GM19035 (cell line): Measurements from ENCODE around the gene ADCY9.
"Not testable (repeated sequence)": the region's sequence is repeated elsewhere in the genome, so short reads cannot be mapped to it uniquely, and the experiment has no call there.

ENCODE experiments used
- ATAC-seq: cut with Tn5 transposase; IDR thresholded peaks from one replicate; pipeline ENCODE4 v1.9.1; 2021; ENCODE audit not compliant: unreplicated experiment

ADCY9 gene

GRCh38 chr16:3983081-3983520 is 133.1 kb downstream of the ADCY9 start:
- no peak for ATAC-seq

DNA sequence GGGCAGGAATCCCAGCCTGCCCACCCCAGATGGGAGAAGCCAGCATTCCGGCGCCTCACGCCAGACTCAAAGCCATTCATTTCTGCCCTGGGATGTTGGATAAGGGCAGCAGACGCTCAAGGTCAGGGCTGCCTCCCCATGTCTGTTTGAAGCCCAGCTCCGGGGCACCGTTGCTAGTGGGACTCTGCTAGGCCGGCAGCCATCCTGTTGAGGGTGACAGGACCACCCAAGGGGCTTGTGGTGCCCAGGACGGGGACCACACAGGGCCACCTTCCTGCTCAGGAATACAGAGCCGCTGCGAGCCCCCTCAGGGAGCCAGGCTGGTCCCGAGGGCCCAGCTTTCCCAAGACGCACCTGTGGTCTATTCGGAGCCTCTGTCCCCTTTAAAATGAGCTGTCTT is 134.0 kb downstream of the ADCY9 start:
- ATAC-seq: no peak

DNA sequence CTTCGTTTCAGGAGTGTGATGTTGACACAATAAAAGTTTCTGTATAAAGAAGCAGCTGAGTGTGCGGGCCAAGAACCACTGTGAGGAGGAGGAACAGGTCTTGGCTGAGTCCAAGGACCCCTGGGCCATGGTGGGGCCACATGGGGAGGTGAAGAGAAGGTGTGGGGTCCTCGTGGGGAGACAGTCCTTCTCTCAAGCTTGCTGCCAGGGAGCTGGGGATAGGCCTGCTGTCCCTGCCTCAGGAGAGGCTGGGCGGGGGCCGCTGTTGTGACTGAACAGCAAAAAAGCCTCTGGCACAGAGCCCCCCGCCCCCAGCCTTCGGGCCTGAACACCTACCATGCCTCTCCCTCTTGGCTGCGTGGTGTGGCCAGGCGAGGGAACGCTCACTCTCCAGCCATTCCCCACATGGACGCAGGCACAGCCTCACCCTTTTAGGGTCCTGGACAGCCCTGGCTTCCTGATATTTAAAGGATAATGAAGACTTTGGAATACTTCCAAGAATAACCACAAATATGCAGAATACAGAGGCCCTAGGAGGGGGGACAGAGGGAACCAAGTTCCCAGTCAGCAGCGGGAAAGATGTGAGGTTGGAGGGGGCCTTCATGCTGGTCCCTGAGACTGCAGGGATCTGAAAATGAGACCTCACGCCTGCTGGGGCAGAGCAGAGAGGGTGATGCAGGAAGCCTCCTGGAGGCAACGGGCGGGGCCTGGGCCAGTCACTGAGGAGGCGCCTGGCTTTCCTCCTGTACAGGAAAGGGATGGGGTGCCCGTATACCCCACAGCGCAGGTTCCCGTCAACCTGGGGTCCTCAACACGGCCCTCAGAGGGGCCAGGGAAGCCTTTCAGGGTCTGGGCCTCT is 135.8 kb downstream of the ADCY9 start:
- no peak for ATAC-seq

DNA sequence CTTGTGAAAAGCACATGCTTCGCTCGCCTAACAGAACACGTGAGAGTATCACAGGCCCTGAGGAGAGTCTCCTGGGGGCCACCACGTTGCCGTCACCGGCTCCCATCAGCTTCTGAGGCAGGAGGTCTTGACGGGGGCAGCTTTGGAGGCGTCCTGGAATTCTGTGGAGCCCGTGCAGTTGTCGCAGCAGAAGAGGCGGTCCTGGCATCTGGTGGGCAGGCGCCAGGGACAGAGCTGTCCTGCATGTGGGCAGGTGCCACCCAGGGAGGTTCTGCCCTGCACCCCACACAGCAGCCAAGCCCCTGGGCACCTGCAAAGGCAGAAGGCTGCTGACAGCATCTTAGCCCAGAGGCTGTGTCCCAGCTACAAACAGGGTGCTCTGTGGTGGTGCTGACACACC is 136.7 kb downstream of the ADCY9 start:
- no peak for ATAC-seq

GRCh38 chr16:3979070-3979469 is 137.2 kb downstream of the ADCY9 start:
- ATAC-seq: no peak

DNA sequence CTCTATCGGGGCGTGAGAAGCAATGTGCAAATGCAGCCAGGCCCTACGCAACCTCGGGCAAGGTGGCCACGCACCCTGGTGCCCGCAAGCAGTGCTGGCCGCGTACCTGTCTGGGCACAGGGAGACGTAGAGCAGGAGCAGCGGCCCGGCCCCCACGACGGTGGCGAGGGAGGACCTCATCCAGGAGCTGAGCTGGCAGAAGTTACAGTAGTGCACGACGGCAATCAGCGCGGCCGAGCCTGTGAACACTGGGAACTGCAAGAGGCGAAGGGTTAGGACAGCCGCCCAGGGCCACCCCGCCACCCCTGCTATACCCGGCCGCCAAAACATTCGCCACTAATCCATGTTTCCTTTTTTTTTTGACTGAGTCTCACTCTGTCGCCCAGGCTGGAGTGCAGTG is 138.9 kb downstream of the ADCY9 start:
- ATAC-seq: no peak

DNA sequence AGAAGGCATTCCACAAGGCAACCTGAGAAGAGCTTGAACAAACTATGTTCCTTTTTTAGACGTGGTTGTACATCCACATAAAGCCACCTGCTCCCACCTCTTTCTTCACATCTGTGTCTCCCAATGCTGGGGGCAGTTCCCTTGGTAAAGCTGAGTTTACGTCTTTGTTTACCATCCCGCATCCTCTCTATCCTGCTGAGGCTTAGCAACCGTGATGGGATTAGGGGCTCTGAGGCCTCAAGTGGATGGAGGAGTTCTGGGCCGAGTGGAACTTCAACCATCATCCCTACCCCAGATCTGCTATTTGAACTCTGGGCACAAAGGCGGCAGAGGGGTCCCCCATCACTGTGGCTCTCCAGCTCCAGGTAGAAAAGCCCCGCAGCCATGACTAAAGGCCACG is 141.5 kb downstream of the ADCY9 start:
- ATAC-seq: no peak

- no peak for ATAC-seq
These were observed 144.5 kb downstream of the ADCY9 start for GRCh38 chr16:3971706-3972105.

DNA sequence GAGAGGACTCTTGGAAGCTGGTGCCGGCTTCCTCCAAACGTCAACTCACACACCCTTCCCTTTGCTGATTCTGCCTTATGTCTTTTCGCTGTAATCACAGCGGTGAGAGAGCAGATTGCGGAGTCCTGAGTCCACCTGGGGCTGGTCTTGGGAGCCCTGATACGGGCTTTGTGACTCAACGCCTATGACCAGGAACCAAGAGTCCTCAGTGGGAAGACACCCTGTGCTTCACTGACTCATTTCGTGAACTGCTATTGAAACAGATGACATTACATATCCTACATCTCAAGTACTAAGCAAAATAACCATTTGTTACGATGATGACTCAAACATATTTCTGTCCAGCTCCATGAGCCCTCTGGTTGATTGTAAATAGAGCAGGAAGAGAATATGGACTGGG is 145.0 kb downstream of the ADCY9 start:
- ATAC-seq: no peak

DNA sequence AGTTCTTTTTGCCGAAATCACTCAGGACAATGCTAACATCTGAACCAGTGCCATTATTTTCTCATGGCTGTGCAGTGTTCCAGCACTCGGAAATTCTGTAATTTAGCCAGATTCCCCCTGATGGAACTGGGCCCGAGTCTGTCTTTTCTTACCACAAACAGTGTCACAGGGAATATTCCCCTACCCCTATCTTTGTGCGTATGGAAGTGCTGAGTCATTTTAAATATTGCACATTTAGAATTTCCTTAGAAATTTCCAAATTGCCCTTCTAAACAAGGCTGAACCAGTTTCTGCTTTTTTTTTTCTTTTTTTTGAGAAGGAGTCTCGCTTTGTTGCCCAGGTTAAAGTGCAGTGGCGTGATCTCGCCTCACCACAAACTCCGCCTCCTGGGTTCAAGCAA is 147.7 kb downstream of the ADCY9 start:
- ATAC-seq: no peak

DNA sequence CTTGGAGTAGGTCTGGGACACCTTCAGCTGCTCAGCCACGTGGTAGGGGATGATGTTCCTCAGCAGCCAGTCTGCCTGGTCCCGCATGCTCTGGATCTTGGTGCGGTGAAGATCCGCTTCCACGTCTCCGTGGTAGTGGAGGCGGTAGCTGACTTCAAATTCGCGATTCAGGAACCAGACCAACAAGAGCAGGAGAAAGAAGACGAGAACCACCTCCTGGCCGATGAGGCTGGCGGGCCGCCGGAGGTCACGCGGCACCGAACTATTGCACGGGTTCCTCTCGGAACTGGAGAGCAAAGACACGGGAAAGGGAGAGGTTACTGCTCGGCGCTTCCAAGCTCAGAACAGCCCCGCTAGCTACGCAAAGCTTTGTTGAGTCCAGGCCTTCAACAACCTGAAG is 149.6 kb downstream of the ADCY9 start:
- ATAC-seq: no peak

GRCh38 chr16:3965781-3966582 is 150.3 kb downstream of the ADCY9 start:
- ATAC-seq: no peak

DNA sequence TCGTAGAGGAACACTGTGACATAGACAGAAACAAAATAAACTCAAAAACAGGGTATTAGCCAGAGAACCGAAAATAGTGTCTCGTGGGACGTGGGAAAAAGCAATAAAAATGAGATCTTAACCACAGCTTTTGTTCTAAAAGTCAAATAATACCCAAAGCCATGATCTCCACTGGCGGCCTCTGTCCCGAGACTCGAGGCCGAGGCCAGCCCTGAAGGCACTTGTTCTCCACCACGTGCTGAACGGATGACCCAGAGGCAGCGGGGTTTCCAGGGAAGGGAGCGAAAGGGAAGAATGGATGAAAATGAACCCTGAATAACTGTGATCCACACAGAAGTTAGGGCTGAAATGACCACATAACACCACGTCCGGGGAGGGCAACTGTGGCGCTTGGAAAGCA is 150.9 kb downstream of the ADCY9 start:
- no peak for ATAC-seq

- ATAC-seq: no peak
These were observed 151.5 kb downstream of the ADCY9 start for GRCh38 chr16:3964686-3965290.

DNA sequence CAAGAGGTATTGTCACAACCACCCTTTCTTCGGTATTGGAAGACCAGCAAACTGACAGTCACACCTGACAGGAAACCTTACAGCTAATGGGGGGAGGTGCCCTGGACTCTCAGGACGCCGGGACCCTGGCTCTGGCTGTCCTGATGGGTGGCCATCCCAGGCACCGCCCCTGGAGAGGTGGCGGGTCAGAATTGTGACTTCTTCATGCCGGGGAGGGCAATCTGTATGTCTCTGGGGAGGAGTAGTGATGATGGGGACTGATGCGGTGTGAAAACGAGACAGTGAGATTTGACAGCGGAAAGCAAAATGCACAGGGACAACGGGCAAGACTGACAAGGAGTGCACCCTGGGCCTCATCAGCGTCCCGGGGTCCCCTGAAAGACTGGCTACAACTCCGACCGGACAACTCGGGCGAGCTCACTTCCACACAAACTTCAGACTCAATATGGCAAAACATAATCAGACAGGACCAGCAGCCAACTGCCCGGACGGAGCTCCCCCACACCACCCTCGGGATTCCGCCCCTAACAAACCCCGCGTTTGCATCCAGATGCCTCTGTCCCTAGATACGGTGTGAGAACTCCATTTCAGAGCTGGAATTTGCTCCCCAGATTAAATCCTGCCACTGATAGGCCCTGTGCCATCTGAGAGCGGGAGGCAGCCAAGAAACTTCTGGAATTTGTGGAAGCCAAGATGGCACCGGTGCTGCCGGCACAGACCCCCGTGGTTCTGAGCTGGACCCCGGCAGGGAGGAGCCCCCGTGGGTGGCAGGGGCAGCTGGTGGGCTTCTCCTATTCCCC is 152.2 kb downstream of the ADCY9 start:
- no peak for ATAC-seq

- ATAC-seq: no peak
These were observed 153.0 kb downstream of the ADCY9 start for GRCh38 chr16:3963203-3963602.

DNA sequence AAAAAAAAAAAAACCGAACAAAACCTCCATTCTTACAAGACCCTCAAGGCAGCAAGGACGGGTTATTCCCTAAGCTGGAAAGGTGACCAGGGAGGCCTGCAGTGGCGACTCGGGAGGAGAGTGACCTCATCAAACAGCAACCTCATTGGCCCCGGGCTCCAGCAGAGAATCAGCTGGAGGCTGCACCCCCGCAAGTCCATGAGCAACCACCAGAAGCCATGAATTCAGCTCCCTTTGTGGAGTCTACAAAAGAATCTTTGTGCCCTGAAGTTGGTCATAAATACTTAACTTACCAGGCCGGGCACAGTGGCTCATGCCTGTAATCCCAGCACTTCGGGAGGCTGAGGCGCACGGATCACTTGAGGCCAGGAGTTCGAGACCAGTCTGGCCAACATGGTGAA is 154.8 kb downstream of the ADCY9 start:
- no peak for ATAC-seq

- not testable (repeated sequence) for ATAC-seq
These were observed 156.2 kb downstream of the ADCY9 start for GRCh38 chr16:3959926-3960590.

GRCh38 chr16:3959148-3959547 is 157.1 kb downstream of the ADCY9 start:
- no peak for ATAC-seq

GRCh38 chr16:3957344-3957980 is 158.8 kb downstream of the ADCY9 start:
- ATAC-seq: no peak
